Eye (tissue), 1 donor: ENCODE measurements around the gene TEX261.
"Not testable (repeated sequence)": the region's sequence is repeated elsewhere in the genome, so short reads cannot be mapped to it uniquely, and the experiment has no call there.

Experiments used
- DNase-seq: peaks from one replicate; pipeline ENCODE4 v3.0.0-alpha.2; 2015

TEX261 gene

GRCh38 chr2:70999931-71000330, 5.3 kb upstream of the TEX261 start:
- DNase-seq = not testable (repeated sequence)

GRCh38 chr2:70999362-70999761, 4.7 kb upstream of the TEX261 start:
- DNase-seq = no peak

- not testable (repeated sequence) for DNase-seq
These were observed 4.2 kb upstream of the TEX261 start for GRCh38 chr2:70998885-70999284.

- peak; percentile 77 for DNase-seq
These were observed 705 bp upstream of the TEX261 start for GRCh38 chr2:70995426-70995729.

GRCh38 chr2:70994009-70994698, 519 bp downstream of the TEX261 start:
- DNase-seq = no peak

GRCh38 chr2:70992945-70993853, 1.5 kb downstream of the TEX261 start:
- DNase-seq = no peak

GRCh38 chr2:70991742-70992141, 2.9 kb downstream of the TEX261 start:
- DNase-seq = no peak

- DNase-seq = no peak
These were observed 3.5 kb downstream of the TEX261 start for GRCh38 chr2:70991142-70991541.

GRCh38 chr2:70990216-70990615, 4.5 kb downstream of the TEX261 start:
- no peak for DNase-seq

- no peak for DNase-seq
These were observed 5.7 kb downstream of the TEX261 start for GRCh38 chr2:70988726-70989648.

- no peak for DNase-seq
These were observed 6.5 kb downstream of the TEX261 start for GRCh38 chr2:70988151-70988550.

GRCh38 chr2:70987386-70987785, 7.3 kb downstream of the TEX261 start:
- DNase-seq = no peak

GRCh38 chr2:70986499-70987189, 8.0 kb downstream of the TEX261 start:
- DNase-seq = no peak

GRCh38 chr2:70985956-70986355, 8.7 kb downstream of the TEX261 start:
- no peak for DNase-seq

GRCh38 chr2:70985283-70985688, 9.4 kb downstream of the TEX261 start:
- no peak for DNase-seq

GRCh38 chr2:70984576-70985282, 9.9 kb downstream of the TEX261 start:
- peak; percentile 75 for DNase-seq

GRCh38 chr2:70984228-70984575, 10.5 kb downstream of the TEX261 start:
- DNase-seq = no peak

- DNase-seq = no peak
These were observed 11.0 kb downstream of the TEX261 start for GRCh38 chr2:70983506-70984227.

- no peak for DNase-seq
These were observed 11.7 kb downstream of the TEX261 start for GRCh38 chr2:70982971-70983370.

- no peak for DNase-seq
These were observed 12.5 kb downstream of the TEX261 start for GRCh38 chr2:70981866-70982810.
